Measurements from ENCODE around the gene TRABD2B. TPM values are rescaled to one million over a fixed set of nuclear protein-coding genes. Genes with fewer than 3 reads are reported as not detected.

TRABD2B gene
- total RNA-seq, 1 experiment from 2014 or later, result 10.3 TPM

DNA sequence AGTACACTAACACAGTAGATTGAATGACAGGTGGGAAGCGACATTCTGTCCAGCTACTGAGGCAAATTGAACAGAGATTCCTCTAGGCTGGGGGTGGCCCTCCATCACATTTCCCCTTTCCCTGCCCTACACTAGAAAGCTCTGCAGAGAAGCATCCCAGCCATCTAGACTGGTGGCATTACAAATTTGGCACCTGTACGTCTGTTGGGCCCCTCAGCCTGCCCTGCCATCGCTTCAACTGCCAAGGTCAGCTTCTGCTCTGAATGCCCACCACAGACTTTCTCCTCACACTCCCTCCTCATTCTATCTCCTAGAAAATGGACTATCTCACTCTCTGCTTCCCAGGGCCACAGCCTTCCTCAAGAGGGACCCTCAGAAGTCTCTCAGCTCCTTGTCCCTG, 16.7 kb downstream of the TRABD2B start (continued):
- TF ChIP-seq, protein P1, sequence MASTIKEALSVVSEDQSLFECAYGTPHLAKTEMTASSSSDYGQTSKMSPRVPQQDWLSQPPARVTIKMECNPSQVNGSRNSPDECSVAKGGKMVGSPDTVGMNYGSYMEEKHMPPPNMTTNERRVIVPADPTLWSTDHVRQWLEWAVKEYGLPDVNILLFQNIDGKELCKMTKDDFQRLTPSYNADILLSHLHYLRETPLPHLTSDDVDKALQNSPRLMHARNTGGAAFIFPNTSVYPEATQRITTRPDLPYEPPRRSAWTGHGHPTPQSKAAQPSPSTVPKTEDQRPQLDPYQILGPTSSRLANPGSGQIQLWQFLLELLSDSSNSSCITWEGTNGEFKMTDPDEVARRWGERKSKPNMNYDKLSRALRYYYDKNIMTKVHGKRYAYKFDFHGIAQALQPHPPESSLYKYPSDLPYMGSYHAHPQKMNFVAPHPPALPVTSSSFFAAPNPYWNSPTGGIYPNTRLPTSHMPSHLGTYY (CRISPR knock-in tag; IDR thresholded peaks at IDR 0.05), result no peak
- TF ChIP-seq MYBL2 (CRISPR knock-in tag; IDR thresholded peaks at IDR 0.05), result no peak
- TF ChIP-seq, protein P2, sequence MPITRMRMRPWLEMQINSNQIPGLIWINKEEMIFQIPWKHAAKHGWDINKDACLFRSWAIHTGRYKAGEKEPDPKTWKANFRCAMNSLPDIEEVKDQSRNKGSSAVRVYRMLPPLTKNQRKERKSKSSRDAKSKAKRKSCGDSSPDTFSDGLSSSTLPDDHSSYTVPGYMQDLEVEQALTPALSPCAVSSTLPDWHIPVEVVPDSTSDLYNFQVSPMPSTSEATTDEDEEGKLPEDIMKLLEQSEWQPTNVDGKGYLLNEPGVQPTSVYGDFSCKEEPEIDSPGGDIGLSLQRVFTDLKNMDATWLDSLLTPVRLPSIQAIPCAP (CRISPR knock-in tag; IDR thresholded peaks at IDR 0.05), result no peak
- TF ChIP-seq ZNF423 (CRISPR knock-in tag; IDR thresholded peaks at IDR 0.05), result no peak
- TF ChIP-seq, protein P3, sequence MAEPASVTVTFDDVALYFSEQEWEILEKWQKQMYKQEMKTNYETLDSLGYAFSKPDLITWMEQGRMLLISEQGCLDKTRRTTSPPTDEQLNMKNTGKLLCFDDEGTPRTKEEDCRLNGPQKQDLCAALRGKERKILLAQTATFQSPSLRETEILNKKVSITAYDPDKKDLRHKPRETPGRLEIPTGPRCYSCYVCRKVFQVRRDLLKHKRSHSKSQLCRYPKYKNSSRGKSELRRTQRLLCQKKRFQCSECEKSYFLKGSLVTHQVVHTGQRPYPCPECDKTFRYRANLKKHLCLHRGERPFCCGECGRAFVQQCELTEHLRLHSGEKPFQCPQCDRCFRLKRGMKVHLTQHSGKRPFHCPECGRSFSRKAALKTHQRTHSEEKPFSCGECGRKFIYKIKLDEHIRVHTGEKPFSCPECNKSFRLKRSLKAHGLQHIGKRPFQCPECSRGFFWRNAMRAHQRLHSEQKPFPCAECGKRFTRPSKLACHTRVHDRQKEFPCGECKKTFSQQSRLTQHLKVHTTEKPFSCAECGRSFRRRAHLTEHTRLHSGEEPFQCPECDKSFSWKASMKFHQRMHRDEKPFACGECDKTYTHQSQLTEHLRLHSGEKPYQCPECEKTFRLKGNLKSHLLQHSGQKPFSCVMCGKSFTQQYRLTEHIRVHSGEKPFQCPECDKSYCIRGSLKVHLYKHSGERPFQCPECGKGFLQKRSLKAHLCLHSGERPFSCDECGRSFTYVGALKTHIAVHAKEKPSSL (CRISPR knock-in tag; conservative IDR thresholded peaks at IDR 0.05), result no peak
- TF ChIP-seq SOX15 (CRISPR knock-in tag; IDR thresholded peaks at IDR 0.05), result no peak

DNA sequence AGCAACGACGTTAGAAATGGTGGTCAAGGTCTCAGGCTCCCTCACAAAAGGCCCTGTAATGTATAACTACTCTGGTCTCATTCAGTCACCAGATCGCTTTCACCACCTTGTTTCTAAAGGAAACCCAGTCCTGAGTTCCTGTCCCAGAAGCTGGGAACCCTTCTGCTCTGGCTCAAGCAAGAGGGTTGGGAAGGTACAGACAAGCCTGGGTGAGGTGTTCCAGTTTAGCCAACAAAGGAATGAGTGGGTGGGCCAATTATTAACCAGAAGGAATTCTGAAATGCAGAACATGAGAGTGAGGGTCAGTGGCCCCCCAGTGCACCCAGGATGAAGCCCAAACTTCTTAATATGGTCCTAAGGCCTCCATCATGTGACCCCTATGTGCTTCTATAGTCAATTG, 17.5 kb downstream of the TRABD2B start:
- no peak for ATAC-seq
- TF ChIP-seq SMAD3 (CRISPR knock-in tag; IDR thresholded peaks at IDR 0.05; ENCODE audit: borderline replicate concordance) (no peak), RELA (CRISPR knock-in tag; IDR thresholded peaks at IDR 0.05; ENCODE audit: borderline replicate concordance) (no peak), GRHL2 (CRISPR knock-in tag; IDR thresholded peaks at IDR 0.05; ENCODE audit: insufficient replicate concordance, severe bottlenecking) (no peak), NFATC4 (CRISPR knock-in tag; IDR thresholded peaks at IDR 0.05) (no peak), ZNF232 (CRISPR knock-in tag; IDR thresholded peaks at IDR 0.05) (no peak)
- peaks cover 75% of the 10 kb centered on the region for H3K4me1 Mint-ChIP-seq
- DNase-seq (ENCODE audit: low spot score), result no peak
- H3K4me3 Mint-ChIP-seq, result no peak overlapping the region
- no peaks in the 10 kb centered on the region for H3K9me3 Mint-ChIP-seq
- ChIA-PET POLR2A (no interaction called here), CTCF (interaction anchor here (0.9 to 1.5 kb wide), 2 partner anchors 19 to 224 kb away, joined by 3 to 5 read pairs; no protein-coding TSS in a partner anchor)
- H3K27ac Mint-ChIP-seq, result no peak overlapping the region
- no peaks in the 10 kb centered on the region for H3K27me3 Mint-ChIP-seq (ENCODE audit: low read depth)
- no peaks in the 10 kb centered on the region; the same call in 1 of the 2 replicates for H3K36me3 Mint-ChIP-seq

DNA sequence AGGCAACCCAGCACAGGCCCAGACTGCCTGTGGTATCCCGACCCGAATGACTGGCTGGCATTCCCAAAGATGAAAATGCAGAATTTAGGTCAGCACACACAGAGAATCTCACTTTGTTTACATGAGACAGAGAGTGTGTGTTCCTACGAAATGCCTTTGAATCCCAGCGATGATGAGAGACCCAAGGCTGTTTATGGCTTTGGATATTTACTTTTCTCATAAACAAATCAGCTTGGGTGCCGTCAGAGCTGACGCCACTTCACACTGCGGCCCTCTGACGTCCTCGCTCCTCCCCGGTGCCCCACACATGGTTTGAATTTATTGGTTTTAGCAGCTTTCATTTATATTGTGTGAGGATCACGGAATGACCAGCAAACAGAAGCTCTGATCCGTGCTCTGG, 18.7 kb downstream of the TRABD2B start:
- Mint-ChIP-seq H3K9me3 (no peaks in the 10 kb centered on the region), H3K36me3 (no peaks in the 10 kb centered on the region; the same call in 1 of the 2 replicates), H3K4me1 (peaks cover 68% of the 10 kb centered on the region)

More for the DNA sequence above, 18.7 kb downstream of the TRABD2B start:
- ChIA-PET POLR2A (no interaction called here), CTCF (interaction anchor here (0.9 kb wide), 1 partner anchor 20 kb away, joined by 3 read pairs; no protein-coding TSS in a partner anchor)
- DNase-seq (ENCODE audit: low spot score) (no peak), ATAC-seq (no peak)
- TF ChIP-seq TP53 (CRISPR knock-in tag; IDR thresholded peaks at IDR 0.05) (no peak), NFE2L1 (CRISPR knock-in tag; IDR thresholded peaks at IDR 0.05) (no peak), ZBTB21 (CRISPR knock-in tag; IDR thresholded peaks at IDR 0.05; ENCODE audit: borderline replicate concordance) (no peak), ZNF396 (CRISPR knock-in tag; IDR thresholded peaks at IDR 0.05; ENCODE audit: borderline replicate concordance) (no peak), CBFB (CRISPR knock-in tag; IDR thresholded peaks at IDR 0.05; ENCODE audit: low read depth) (no peak), RORB (CRISPR knock-in tag; IDR thresholded peaks at IDR 0.05) (no peak), JUN (CRISPR knock-in tag; IDR thresholded peaks at IDR 0.05) (no peak), HMGA2 (CRISPR knock-in tag; IDR thresholded peaks at IDR 0.05) (no peak), NFATC4 (CRISPR knock-in tag; IDR thresholded peaks at IDR 0.05) (no peak), FOXK1 (CRISPR knock-in tag; IDR thresholded peaks at IDR 0.05) (no peak), FOXP1 (CRISPR knock-in tag; IDR thresholded peaks at IDR 0.05; ENCODE audit: borderline replicate concordance) (no peak)
- TF ChIP-seq, protein P1 (CRISPR knock-in tag; IDR thresholded peaks at IDR 0.05), result no peak
- TF ChIP-seq, protein P4, sequence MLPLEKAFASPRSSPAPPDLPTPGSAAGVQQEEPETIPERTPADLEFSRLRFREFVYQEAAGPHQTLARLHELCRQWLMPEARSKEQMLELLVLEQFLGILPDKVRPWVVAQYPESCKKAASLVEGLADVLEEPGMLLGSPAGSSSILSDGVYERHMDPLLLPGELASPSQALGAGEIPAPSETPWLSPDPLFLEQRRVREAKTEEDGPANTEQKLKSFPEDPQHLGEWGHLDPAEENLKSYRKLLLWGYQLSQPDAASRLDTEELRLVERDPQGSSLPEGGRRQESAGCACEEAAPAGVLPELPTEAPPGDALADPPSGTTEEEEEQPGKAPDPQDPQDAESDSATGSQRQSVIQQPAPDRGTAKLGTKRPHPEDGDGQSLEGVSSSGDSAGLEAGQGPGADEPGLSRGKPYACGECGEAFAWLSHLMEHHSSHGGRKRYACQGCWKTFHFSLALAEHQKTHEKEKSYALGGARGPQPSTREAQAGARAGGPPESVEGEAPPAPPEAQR (CRISPR knock-in tag; IDR thresholded peaks at IDR 0.05), result no peak
- TF ChIP-seq, protein P5, sequence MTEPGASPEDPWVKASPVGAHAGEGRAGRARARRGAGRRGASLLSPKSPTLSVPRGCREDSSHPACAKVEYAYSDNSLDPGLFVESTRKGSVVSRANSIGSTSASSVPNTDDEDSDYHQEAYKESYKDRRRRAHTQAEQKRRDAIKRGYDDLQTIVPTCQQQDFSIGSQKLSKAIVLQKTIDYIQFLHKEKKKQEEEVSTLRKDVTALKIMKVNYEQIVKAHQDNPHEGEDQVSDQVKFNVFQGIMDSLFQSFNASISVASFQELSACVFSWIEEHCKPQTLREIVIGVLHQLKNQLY (CRISPR knock-in tag; IDR thresholded peaks at IDR 0.05), result no peak
- TF ChIP-seq, protein P6, sequence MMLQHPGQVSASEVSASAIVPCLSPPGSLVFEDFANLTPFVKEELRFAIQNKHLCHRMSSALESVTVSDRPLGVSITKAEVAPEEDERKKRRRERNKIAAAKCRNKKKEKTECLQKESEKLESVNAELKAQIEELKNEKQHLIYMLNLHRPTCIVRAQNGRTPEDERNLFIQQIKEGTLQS (CRISPR knock-in tag; conservative IDR thresholded peaks at IDR 0.05), result no peak
- TF ChIP-seq, protein P3 (CRISPR knock-in tag; conservative IDR thresholded peaks at IDR 0.05), result no peak
- Mint-ChIP-seq H3K27ac (no peak overlapping the region), H3K4me3 (no peak overlapping the region), H3K27me3 (ENCODE audit: low read depth) (no peaks in the 10 kb centered on the region)

Measured in WTC11 (cell line).